MCF 10A (cell line): ENCODE data around the gene PAK5. TPM values are rescaled to one million over a fixed set of nuclear protein-coding genes. Genes with fewer than 3 reads are reported as not detected.
A peak's percentile ranks its signal among the peaks of the same experiment; 100 is the strongest.

Source experiments
- BruUV-seq: library from RNA; stranded (reverse); fragments of 400-500 nt; replicated peaks from 2 replicates; lab custom pipeline; 2021; lab: Mats Ljungman, UMichigan
- CTCF ChIA-PET: fragments of 300-600 bp; sonication (Branson Sonifier 250); formaldehyde crosslinking; extraction: SDS; loops from one replicate; lab custom pipeline; 2021; ENCODE audit warnings: antibody characterized with exemption, inconsistent platforms; lab: Yijun Ruan, JAX
- POLR2A ChIA-PET: fragments of 300-600, 350-650 bp; sonication (Branson Sonifier 250); formaldehyde crosslinking; extraction: SDS; loops from one replicate; lab custom pipeline; 2020; ENCODE audit warnings: antibody characterized with exemption, inconsistent platforms; lab: Yijun Ruan, JAX
- DNase-seq: peaks from one replicate; pipeline ENCODE4 v3.0.0-alpha.2; 2018; ENCODE audit not compliant: unreplicated experiment
- H3K27ac Mint-ChIP-seq: one replicate; pipeline ENCODE4 v1.8.0; 2022; ENCODE audit warnings: mild to moderate bottlenecking, low read depth, mixed read lengths; ENCODE audit not compliant: unreplicated experiment
- H3K27me3 Mint-ChIP-seq: one replicate; pipeline ENCODE4 v1.8.0; 2022; ENCODE audit warnings: mixed read lengths; ENCODE audit not compliant: insufficient read depth, unreplicated experiment
- H3K36me3 Mint-ChIP-seq: one replicate; pipeline ENCODE4 v1.8.0; 2022; ENCODE audit warnings: mild to moderate bottlenecking, moderate library complexity, mixed read lengths; ENCODE audit not compliant: insufficient read depth, unreplicated experiment
- H3K4me1 Mint-ChIP-seq: one replicate; pipeline ENCODE4 v1.8.0; 2022; ENCODE audit warnings: mixed read lengths; ENCODE audit not compliant: insufficient read depth, unreplicated experiment
- H3K4me3 Mint-ChIP-seq: one replicate; pipeline ENCODE4 v1.8.0; 2022; ENCODE audit warnings: mild to moderate bottlenecking, moderate library complexity, mixed read lengths; ENCODE audit not compliant: unreplicated experiment
- H3K9me3 Mint-ChIP-seq: one replicate; pipeline ENCODE4 v1.8.0; 2022; ENCODE audit warnings: mixed read lengths; ENCODE audit not compliant: unreplicated experiment
- intact Hi-C: fragments of 100-400 bp; cut with micrococcal nuclease; formaldehyde crosslinking; loops from 2 replicates; pipeline ENCODE4 v1.14.1; 2022
- total RNA-seq: library from RNA; stranded (reverse); gene quantifications from 2 replicates; pipeline ENCODE4 v1.2.3, GENCODE V29; 2022
- TF ChIP-seq, protein P1 (sequence below): fragments of 200-600 bp; IDR thresholded peaks from one replicate; pipeline ENCODE4 v1.8.0; 2022; ENCODE audit warnings: antibody characterized with exemption, mild to moderate bottlenecking; ENCODE audit not compliant: unreplicated experiment

Gene PAK5
- total RNA-seq, 1 experiment from 2014 or later: not detected

DNA sequence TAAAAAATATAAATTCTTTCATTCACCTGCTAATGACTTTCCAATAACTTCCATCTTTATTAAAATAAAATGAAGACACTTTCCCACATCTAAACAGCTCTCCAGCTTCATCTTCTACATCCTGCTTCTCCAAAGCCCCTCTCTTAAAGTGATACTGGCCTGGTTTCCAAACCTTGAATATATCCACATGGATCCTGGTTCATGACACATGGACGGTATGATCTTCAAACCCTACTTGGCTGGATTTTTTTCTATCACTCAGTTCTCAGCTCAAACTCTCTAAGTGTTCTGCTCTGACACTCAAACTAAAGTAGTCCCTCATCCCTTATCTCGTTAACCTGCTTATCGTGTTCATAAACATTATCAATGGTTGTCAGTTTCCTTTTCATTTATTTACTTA, 128.2 kb downstream of the PAK5 start:
- H3K27ac Mint-ChIP-seq: no peak overlapping the region
- H3K9me3 Mint-ChIP-seq: peaks cover 8% of the 10 kb centered on the region
- ChIA-PET CTCF (interaction anchor here (0.5 to 1.2 kb wide), 5 partner anchors 9 to 353 kb away, joined by 3 to 4 read pairs (median 3); no protein-coding TSS in a partner anchor), POLR2A (no interaction called here)
- no peaks in the 10 kb centered on the region for H3K36me3 Mint-ChIP-seq
- no peak for DNase-seq
- no peaks in the 10 kb centered on the region for H3K4me1 Mint-ChIP-seq
- TF ChIP-seq, protein P1, sequence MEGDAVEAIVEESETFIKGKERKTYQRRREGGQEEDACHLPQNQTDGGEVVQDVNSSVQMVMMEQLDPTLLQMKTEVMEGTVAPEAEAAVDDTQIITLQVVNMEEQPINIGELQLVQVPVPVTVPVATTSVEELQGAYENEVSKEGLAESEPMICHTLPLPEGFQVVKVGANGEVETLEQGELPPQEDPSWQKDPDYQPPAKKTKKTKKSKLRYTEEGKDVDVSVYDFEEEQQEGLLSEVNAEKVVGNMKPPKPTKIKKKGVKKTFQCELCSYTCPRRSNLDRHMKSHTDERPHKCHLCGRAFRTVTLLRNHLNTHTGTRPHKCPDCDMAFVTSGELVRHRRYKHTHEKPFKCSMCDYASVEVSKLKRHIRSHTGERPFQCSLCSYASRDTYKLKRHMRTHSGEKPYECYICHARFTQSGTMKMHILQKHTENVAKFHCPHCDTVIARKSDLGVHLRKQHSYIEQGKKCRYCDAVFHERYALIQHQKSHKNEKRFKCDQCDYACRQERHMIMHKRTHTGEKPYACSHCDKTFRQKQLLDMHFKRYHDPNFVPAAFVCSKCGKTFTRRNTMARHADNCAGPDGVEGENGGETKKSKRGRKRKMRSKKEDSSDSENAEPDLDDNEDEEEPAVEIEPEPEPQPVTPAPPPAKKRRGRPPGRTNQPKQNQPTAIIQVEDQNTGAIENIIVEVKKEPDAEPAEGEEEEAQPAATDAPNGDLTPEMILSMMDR: no peak
- H3K4me3 Mint-ChIP-seq: no peak overlapping the region
- H3K27me3 Mint-ChIP-seq: no peaks in the 10 kb centered on the region
- intact Hi-C loops: no loop called here
- no TSS peak for BruUV-seq

DNA sequence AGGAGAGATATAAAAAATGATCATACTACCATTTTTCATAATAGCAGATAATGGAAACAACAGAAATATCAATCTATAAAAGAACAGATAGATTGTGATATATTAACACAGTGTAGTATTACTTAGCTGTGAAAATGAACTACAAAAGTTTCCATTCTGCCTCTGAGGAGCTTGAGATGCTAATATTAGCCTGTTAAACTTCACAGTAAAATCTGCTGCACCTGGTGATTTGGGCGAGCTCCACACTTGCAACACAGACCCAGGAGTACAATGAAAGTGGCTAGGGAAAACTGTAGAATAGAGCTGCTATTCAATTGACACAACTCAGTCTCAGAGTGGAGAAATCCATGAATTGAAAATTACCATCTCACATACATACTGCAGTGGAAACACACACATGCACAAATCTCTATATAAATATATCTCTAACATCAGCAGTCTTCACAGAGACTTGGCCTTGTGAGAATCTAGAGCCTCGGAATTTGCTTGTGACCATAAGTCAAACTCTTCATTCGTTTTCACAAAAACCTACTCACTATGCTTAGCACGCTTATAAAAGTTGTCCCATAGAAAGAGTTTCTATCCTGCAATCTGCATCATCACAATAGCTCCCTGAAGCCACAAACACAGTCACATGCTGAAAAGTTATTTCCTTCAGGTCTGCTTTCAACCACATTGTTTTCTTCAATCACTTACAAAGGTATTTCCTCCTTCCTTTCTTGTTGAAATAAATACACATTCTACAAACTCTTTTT, 133.0 kb downstream of the PAK5 start:
- BruUV-seq: no TSS peak
- no peaks in the 10 kb centered on the region for H3K4me1 Mint-ChIP-seq
- H3K4me3 Mint-ChIP-seq: no peak overlapping the region
- H3K9me3 Mint-ChIP-seq: peaks cover 16% of the 10 kb centered on the region
- ChIA-PET CTCF (interaction anchor here (0.7 kb wide), 1 partner anchor 102 kb away, joined by 4 read pairs; no protein-coding TSS in a partner anchor), POLR2A (no interaction called here)
- intact Hi-C loops: no loop called here
- no peaks in the 10 kb centered on the region for H3K36me3 Mint-ChIP-seq
- TF ChIP-seq, protein P1: no peak
- H3K27me3 Mint-ChIP-seq: no peaks in the 10 kb centered on the region
- no peak overlapping the region for H3K27ac Mint-ChIP-seq
- DNase-seq: no peak

DNA sequence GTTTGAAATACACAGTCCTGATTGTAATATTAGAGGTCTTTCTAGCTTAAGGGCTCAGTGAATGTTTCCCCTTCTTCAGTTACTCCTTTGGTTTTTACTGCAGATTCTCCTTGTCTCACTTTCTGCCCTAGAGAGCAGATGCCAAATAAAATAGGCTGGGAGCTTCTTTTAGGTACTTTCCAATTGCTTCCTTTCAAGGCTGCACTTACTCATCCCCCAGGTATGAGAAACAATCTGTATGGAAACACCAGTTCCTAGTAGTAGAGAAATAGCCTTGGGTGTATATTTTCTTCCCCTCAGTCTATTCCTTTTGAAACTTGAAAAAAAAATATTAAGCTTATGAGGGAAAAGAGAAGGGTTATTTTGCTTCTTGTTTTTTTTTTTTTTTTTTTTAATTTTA, 139.7 kb downstream of the PAK5 start:
- Mint-ChIP-seq H3K27me3 (no peaks in the 10 kb centered on the region), H3K9me3 (peaks cover 8% of the 10 kb centered on the region), H3K4me3 (no peak overlapping the region), H3K27ac (no peak overlapping the region), H3K4me1 (no peaks in the 10 kb centered on the region), H3K36me3 (no peaks in the 10 kb centered on the region)
- intact Hi-C loops: no loop called here
- POLR2A ChIA-PET: interaction anchor here (0.6 kb wide), 1 partner anchor 235 kb away, joined by 5 read pairs; no protein-coding TSS in a partner anchor
- DNase-seq: peak; percentile 11
- TF ChIP-seq, protein P1: no peak
- BruUV-seq: no TSS peak
- CTCF ChIA-PET: interaction anchor here (0.6 to 2.8 kb wide), 11 partner anchors 21 to 967 kb away, joined by 3 to 7 read pairs (median 3); no protein-coding TSS in a partner anchor

DNA sequence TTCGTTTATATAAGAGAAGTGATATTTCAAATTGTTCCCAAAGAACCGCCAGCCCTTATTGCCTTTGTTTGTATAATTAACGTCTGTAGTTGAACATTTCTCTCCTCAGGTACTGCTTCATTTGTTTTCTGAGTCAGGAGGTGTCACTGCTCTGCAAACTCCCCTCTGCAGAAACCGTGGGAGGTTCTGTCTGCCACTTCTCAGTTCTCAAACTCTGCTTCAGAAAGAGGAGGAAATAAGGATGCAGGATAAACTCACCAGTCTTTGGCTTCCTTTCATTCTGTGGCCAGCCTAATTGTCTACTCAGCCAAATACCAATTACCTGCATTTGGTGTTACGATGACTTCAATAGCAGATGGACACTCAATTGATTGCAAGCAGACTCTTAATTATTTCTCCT, 149.8 kb downstream of the PAK5 start:
- intact Hi-C loops: no loop called here
- no peak overlapping the region for H3K4me3 Mint-ChIP-seq
- H3K36me3 Mint-ChIP-seq: no peaks in the 10 kb centered on the region
- DNase-seq: no peak
- TF ChIP-seq, protein P1: no peak
- H3K9me3 Mint-ChIP-seq: no peaks in the 10 kb centered on the region
- H3K27me3 Mint-ChIP-seq: no peaks in the 10 kb centered on the region
- no peak overlapping the region for H3K27ac Mint-ChIP-seq
- no peaks in the 10 kb centered on the region for H3K4me1 Mint-ChIP-seq
- ChIA-PET POLR2A (no interaction called here), CTCF (interaction anchor here (0.6 kb wide), 1 partner anchor 231 kb away, joined by 3 read pairs; no protein-coding TSS in a partner anchor)
- BruUV-seq: no TSS peak
